Subcutaneous preadipocyte (primary cell): ENCODE results near the gene SUN1. TPM values are rescaled to one million over a fixed set of nuclear protein-coding genes. Genes with fewer than 3 reads are reported as not detected.

Source experiments
- total RNA-seq: library from RNA; depleted of rRNA; stranded (reverse); fragments of >200 nt; gene quantifications from 2 replicates; pipeline ENCODE4 v1.2.3, GENCODE V29; 2012

SUN1 gene, protein sequence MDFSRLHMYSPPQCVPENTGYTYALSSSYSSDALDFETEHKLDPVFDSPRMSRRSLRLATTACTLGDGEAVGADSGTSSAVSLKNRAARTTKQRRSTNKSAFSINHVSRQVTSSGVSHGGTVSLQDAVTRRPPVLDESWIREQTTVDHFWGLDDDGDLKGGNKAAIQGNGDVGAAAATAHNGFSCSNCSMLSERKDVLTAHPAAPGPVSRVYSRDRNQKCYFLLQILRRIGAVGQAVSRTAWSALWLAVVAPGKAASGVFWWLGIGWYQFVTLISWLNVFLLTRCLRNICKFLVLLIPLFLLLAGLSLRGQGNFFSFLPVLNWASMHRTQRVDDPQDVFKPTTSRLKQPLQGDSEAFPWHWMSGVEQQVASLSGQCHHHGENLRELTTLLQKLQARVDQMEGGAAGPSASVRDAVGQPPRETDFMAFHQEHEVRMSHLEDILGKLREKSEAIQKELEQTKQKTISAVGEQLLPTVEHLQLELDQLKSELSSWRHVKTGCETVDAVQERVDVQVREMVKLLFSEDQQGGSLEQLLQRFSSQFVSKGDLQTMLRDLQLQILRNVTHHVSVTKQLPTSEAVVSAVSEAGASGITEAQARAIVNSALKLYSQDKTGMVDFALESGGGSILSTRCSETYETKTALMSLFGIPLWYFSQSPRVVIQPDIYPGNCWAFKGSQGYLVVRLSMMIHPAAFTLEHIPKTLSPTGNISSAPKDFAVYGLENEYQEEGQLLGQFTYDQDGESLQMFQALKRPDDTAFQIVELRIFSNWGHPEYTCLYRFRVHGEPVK
- 66.5 and 90.9 TPM in 2 replicates for total RNA-seq

GRCh38 chr7:832167-832967, at the start of gene SUN1:
Gene SUN1 (plus strand): TSS chr7:832476. CDS start chr7:832525, 49 bp downstream.

GRCh38 chr7:876077-876971, 44.0 kb downstream of the SUN1 start, which contains the start of gene GET4:
Gene GET4 (plus strand): TSS chr7:876554. CDS start chr7:876646, 92 bp downstream.

Other genes with a start within 250 kb of the SUN1 start
- 43.0 and 50.4 TPM in 2 replicates for gene DNAAF5, start 105.8 kb upstream of the SUN1 start, total RNA-seq
- 9.4 and 10.3 TPM in 2 replicates for gene PRKAR1B, start 105.2 kb upstream of the SUN1 start, total RNA-seq
- gene GET4, start 44.1 kb downstream of the SUN1 start, total RNA-seq, result 12.5 and 17.0 TPM in 2 replicates
- gene ADAP1, start 122.2 kb downstream of the SUN1 start, total RNA-seq, result 0.73 and 1.2 TPM in 2 replicates
- 6.2 and 9.8 TPM in 2 replicates for gene COX19, start 143.1 kb downstream of the SUN1 start, total RNA-seq
- not detected in 2 replicates for gene CYP2W1, start 150.7 kb downstream of the SUN1 start, total RNA-seq
- 0.78 and 2.6 TPM in 2 replicates for gene GPR146, start 212.1 kb downstream of the SUN1 start, total RNA-seq